Left lung (tissue), 10 donors: ENCODE measurements around the gene SLC25A21. TPM values are rescaled to one million over a fixed set of nuclear protein-coding genes. Genes with fewer than 3 reads are reported as not detected.

Experiments used
- ATAC-seq: fragments of 200-7000 bp; cut with Tn5 transposase; one replicate; pipeline ENCODE4 v1.9.1; 2020; ENCODE audit warnings: moderate library complexity
- DNase-seq, 4 donors: peaks; one replicate each; pipeline ENCODE4 v3.0.0-alpha.2; 2013 to 2020
- H3K27ac ChIP-seq, 2 donors: fragments of 200-600 bp; sonication (generic) in 1 of 2; one replicate each; pipeline versions ENCODE4 v1.5.0 to v1.8.0; 2020 to 2021
- H3K27me3 ChIP-seq, 2 donors: fragments of 200-600 bp; sonication (generic) in 1 of 2; one replicate each; pipeline versions ENCODE4 v1.5.0 to v1.8.0; 2020 to 2021
- H3K36me3 ChIP-seq, 2 donors: fragments of 200-600 bp; sonication (generic) in 1 of 2; one replicate each; pipeline versions ENCODE4 v1.5.0 to v1.8.0; 2020 to 2021
- H3K4me1 ChIP-seq, 2 donors: fragments of 200-600 bp; one replicate each; pipeline ENCODE4 v1.8.0; 2021
- H3K4me3 ChIP-seq, 2 donors: fragments of 200-600 bp; sonication (generic) in 1 of 2; one replicate each; pipeline versions ENCODE4 v1.5.0 to v1.8.0; 2020 to 2021; ENCODE audit warnings: mild to moderate bottlenecking in 1 of 2
- H3K9me3 ChIP-seq, 2 donors: fragments of 200-600 bp; sonication (generic) in 1 of 2; one replicate each; pipeline versions ENCODE4 v1.5.0 to v1.8.0; 2020 to 2021
- CTCF ChIP-seq, 2 donors: fragments of 200-600 bp; sonication (generic) in 1 of 2; IDR thresholded peaks; one replicate each; pipeline versions ENCODE4 v1.5.0 to v1.8.0; 2021; ENCODE audit warnings: antibody characterized with exemption in 2 of 2
- intact Hi-C, 2 donors: fragments of 100-400 bp; cut with DNase I; formaldehyde crosslinking; loops; one replicate each; pipeline versions ENCODE4 v1.11.2 to v1.14.2; 2022
- polyA plus RNA-seq, 6 donors: library from polyadenylated mRNA; unstranded; fragments of 120-200 nt; gene quantifications; one replicate each; pipeline ENCODE4 v1.2.1, GENCODE V29; 2013; ENCODE audit not compliant: insufficient read length in 6 of 6
- total RNA-seq, 2 donors: library from RNA; stranded (reverse); fragmentation: NEBNext Ultra II Directional; extraction: Animal tissue kit (Norgen Biotek cat#: 25700); gene quantifications; one replicate each; pipeline ENCODE4 v1.2.1, GENCODE V29; 2021
- donor health status: DM: no; HTN: yes; CAD: no.
- donor health status: DM: no; HTN: no; CAD: no.

The SLC25A21 gene
- total and polyA plus RNA-seq, 8 donors: 0.47 to 3.7 (median 2.7) TPM

DNA sequence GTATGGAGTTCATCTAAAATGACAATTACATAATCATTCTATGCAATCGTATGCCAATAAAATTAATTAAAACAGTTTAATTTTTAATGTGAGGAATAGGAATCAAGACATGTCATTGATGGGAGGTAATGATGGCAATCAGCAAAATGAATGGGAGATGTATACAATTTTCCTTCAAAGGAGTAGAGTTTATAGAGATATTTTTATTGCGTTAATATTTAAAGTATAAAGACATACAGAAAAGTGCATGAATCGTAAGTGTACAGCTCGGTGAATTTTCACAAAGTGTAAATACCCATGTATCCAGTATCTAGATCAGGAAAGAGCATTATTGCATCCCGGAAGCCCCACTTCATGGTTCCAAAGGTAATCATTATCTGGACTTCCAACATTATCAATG, 26.5 kb upstream of the SLC25A21 start:
- Histone ChIP-seq H3K36me3 (no peaks in the 10 kb centered on the region), H3K4me3 (peak overlapping the region in 1 of 2 donors; percentile 53), H3K27me3 (peaks cover 0 to 13% of the 10 kb centered on the region in 2 donors), H3K27ac (no peak overlapping the region), H3K4me1 (peaks cover 0 to 9% of the 10 kb centered on the region in 2 donors), H3K9me3 (no peaks in the 10 kb centered on the region)
- no peak for TF ChIP-seq CTCF (IDR thresholded peaks at IDR 0.05)
- no peak for ATAC-seq
- DNase-seq: no peak
- intact Hi-C loops: no loop called here

GRCh38 chr14:37198273-37198598, 25.8 kb upstream of the SLC25A21 start:
- ATAC-seq: no peak
- H3K9me3 ChIP-seq: no peaks in the 10 kb centered on the region
- H3K36me3 ChIP-seq: no peaks in the 10 kb centered on the region
- peaks cover 0 to 13% of the 10 kb centered on the region in 2 donors for H3K27me3 ChIP-seq
- no peak for TF ChIP-seq CTCF (IDR thresholded peaks at IDR 0.05)
- peak overlapping the region; percentile 50 to 53 for H3K4me3 ChIP-seq
- no peak for DNase-seq
- intact Hi-C loops: no loop called here
- peak overlapping the region; percentile 82 to 87 for H3K27ac ChIP-seq
- peaks cover 0 to 9% of the 10 kb centered on the region in 2 donors for H3K4me1 ChIP-seq

GRCh38 chr14:37197421-37198272, 25.2 kb upstream of the SLC25A21 start, which contains the start of gene MIPOL1:
TSS of gene MIPOL1 (plus strand) at chr14:37197937. CDS start at chr14:37247889, 49,952 bp downstream.
- no peaks in the 10 kb centered on the region for H3K36me3 ChIP-seq
- ATAC-seq (peak; percentile 99), DNase-seq (peak; percentile 83 to 93 (median 88))
- peaks cover 0 to 13% of the 10 kb centered on the region in 2 donors for H3K27me3 ChIP-seq
- peak within 1 kb of the TSS; percentile 82 to 87 for H3K27ac ChIP-seq
- intact Hi-C loops: no loop called here
- peaks cover 0 to 9% of the 10 kb centered on the region in 2 donors for H3K4me1 ChIP-seq
- H3K9me3 ChIP-seq: no peaks in the 10 kb centered on the region
- H3K4me3 ChIP-seq: peak within 1 kb of the TSS; percentile 50 to 53
- peak in 1 of 2 donors; percentile 16 for TF ChIP-seq CTCF (IDR thresholded peaks at IDR 0.05)

DNA sequence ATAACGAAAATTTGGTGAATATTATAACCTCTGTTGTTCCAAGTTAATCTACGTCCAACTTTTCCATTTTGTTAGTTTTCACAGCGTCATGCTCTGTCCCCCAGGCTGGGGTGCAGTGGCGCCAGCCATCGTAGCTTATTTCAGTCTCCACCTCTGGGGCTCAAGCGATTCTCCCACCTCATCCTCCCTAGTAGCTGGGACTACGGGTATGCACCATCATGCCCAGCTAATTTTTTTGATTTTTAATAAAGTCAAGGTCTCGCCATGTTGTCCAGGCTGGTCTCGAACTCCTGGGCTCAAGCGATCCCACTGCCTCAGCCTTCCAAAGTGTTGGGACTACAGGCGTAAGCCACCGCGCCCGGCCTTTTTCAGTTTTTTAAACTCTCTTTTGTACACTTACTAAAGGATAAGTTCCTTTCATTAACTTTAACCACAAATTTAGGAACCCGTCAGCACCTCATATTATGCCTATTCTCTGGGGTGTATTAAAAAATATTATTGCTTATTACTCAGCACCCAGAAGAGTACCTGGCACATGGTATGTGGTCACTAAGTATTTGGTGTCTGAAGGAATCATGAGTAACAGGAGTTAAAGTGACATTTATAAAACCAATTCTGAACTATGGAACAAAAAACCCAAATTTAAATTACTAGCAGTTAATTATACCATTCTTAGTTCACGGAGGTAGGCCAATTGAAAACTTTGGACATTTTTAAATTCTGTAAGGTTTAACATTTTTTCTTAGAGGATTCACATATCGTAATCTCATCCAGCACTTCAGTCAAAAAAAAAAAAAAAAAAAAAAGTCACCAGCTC, 24.4 kb upstream of the SLC25A21 start:
- Histone ChIP-seq H3K36me3 (no peaks in the 10 kb centered on the region), H3K9me3 (no peaks in the 10 kb centered on the region), H3K27me3 (peaks cover 0 to 13% of the 10 kb centered on the region in 2 donors), H3K4me3 (peak overlapping the region; percentile 50 to 53), H3K27ac (peak overlapping the region; percentile 82 to 87), H3K4me1 (peaks cover 0 to 9% of the 10 kb centered on the region in 2 donors)
- no peak for ATAC-seq
- no peak for DNase-seq
- intact Hi-C loops: no loop called here
- no peak for TF ChIP-seq CTCF (IDR thresholded peaks at IDR 0.05)

DNA sequence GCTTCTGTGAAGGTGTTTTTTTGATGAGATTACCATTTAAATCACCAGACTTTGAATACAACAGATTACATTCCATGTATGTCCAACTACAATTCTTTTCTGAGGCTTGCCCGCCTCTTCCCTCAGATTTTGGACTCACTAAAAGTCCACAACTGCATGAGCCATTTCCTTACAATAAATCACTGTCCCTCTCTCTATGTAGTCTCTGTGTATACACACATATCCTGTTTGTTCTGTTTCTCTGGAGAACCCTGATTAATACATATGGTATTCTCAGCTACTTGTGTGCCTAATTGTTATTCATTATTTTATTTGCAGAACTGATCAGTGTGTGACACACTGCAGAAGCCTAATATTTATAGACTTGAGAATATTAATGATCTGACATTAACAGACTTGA, 22.9 kb upstream of the SLC25A21 start:
- ATAC-seq (no peak), DNase-seq (no peak)
- intact Hi-C loops: no loop called here
- no peak for TF ChIP-seq CTCF (IDR thresholded peaks at IDR 0.05)
- peaks cover 0 to 13% of the 10 kb centered on the region in 2 donors for H3K27me3 ChIP-seq
- peaks cover 0 to 9% of the 10 kb centered on the region in 2 donors for H3K4me1 ChIP-seq
- no peak overlapping the region for H3K4me3 ChIP-seq
- H3K36me3 ChIP-seq: no peaks in the 10 kb centered on the region
- no peak overlapping the region for H3K27ac ChIP-seq
- no peaks in the 10 kb centered on the region for H3K9me3 ChIP-seq
